NCI-H2029 (cell line): ENCODE measurements around the gene CNN2.

Source experiments
- DNase-seq: peaks from one replicate; lab custom pipeline; 2025; lab: John Stamatoyannopoulos, UW

CNN2 gene

GRCh38 chr19:1026783-1027649 is 608 bp downstream of the CNN2 start:
- DNase-seq = no peak

- no peak for DNase-seq
These were observed 1.2 kb downstream of the CNN2 start for GRCh38 chr19:1027650-1028061.

DNA sequence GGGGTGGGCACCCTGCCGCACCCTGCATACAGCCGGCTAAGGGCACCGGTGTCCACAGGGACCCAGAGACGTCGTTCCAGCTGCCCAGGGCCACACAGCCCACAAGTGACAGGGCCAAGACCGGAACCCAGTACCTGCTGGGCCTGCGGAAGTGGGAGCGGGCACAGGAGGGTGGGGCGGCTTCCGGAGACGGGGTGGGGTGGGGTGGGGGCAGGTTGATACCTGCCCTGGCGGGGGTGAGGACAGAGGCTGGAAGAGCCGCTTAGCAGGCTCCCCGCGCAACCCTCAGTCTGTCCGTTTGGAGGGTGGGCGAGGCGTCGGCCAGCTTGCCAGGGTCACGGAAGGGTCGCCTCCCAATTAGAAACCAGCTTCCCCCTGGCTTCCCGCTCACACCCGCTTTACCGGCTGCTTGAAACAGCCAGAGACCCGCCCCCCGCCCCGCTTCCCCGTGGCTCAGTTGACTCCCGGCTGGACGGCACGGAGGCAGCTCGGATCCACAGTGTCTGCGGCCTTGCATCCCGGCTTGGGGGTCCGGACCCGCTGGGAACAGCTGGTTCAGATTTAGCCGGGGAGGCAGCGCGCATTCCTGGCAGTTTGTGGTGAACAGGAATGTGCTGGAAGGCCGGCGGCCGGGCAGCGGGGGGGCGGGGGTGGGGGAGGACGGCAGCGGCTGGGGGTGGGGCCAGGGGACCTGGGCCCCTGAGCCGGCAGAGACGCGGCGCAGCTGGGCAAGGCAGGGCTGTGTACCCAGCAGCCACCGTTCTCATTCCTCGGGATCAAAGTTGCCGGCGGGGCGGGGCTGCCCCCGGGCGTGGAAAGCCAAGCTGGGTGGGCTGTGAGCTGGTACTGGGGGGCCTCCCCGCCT is 1.9 kb downstream of the CNN2 start:
- peak; percentile 37 for DNase-seq

DNA sequence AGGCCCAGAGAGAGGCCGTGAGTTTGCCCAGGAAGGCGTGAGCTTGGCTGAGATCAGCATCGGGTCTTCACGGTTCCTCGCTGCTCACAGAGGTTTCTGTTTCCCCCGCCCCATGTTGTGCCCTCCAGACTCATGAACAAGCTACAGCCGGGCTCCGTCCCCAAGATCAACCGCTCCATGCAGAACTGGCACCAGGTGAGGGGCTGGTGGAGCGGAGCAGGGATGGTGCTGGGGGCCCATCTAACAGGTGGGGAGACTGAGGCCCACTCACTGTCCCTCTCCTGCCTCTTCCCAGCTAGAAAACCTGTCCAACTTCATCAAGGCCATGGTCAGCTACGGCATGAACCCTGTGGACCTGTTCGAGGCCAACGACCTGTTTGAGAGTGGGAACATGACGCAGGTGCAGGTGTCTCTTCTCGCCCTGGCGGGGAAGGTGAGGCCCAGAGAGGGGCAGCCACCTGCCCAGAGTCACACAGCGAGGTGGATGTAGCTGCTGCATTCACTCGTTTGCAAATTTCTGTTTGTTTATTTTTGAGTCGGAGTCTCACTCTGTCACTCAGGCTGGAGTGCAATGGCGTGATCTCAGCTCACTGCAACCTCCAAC is 6.0 kb downstream of the CNN2 start:
- DNase-seq = no peak

DNA sequence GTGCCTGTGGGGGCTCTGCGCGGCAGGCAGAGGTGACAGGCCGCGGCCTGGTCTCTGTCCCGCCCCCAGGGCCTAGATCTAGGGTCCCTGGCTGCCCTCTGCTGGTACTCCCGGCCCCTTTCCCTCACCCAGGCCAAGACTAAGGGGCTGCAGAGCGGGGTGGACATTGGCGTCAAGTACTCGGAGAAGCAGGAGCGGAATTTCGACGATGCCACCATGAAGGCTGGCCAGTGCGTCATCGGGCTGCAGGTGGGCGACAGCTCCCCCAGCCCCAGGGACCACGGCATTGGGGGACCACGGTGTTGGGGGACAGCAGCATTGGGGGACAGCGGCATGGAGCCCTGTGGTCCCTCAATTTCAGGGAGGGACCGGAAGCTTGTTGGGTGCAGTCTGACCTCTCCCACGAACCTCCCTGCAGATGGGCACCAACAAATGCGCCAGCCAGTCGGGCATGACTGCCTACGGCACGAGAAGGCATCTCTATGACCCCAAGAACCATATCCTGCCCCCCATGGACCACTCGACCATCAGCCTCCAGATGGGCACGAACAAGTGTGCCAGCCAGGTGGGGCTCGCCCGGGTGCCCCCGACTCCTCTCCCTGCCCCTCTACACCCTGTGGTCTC is 9.7 kb downstream of the CNN2 start:
- DNase-seq = no peak

GRCh38 chr19:1037621-1038064 is 11.2 kb downstream of the CNN2 start:
- DNase-seq = no peak

DNA sequence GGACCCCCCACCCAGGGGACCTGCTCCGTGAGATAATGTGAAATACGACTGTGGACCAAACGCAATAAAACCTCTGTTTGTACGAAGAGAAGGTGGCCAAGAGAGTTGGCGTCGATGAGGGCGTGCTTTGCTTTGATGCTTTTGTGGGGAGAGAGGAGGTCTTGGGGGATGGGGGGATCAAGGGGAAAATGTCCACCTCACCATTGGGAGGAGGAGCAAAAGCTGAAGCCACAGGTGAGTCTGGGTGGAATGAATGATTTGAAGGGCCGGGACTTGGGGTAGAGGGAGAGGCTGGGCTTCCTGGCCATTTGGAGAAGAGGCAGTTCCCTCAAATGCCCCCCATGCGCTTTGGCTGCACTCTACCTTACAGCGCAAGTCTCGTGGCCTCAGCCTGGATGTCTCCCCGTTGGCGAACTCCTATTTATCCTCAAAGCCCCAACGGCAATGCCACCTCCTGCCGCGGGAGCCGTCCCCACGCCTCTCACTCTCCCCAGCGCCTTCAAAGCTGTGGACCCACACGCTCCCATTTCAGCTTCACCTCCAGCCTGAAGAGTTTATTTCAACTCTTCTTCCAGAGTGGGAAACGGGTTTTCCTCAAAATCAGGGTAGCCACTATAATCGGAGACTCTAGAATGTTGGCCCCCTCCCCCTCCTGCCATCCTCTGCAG is 12.7 kb downstream of the CNN2 start:
- DNase-seq = no peak

GRCh38 chr19:1039646-1040475 is 13.5 kb downstream of the CNN2 start, which contains the start of gene ABCA7:
TSS of gene ABCA7 (plus strand) at chr19:1040107. CDS start at chr19:1041362, 1,255 bp downstream.
- peak; percentile 97 for DNase-seq

DNA sequence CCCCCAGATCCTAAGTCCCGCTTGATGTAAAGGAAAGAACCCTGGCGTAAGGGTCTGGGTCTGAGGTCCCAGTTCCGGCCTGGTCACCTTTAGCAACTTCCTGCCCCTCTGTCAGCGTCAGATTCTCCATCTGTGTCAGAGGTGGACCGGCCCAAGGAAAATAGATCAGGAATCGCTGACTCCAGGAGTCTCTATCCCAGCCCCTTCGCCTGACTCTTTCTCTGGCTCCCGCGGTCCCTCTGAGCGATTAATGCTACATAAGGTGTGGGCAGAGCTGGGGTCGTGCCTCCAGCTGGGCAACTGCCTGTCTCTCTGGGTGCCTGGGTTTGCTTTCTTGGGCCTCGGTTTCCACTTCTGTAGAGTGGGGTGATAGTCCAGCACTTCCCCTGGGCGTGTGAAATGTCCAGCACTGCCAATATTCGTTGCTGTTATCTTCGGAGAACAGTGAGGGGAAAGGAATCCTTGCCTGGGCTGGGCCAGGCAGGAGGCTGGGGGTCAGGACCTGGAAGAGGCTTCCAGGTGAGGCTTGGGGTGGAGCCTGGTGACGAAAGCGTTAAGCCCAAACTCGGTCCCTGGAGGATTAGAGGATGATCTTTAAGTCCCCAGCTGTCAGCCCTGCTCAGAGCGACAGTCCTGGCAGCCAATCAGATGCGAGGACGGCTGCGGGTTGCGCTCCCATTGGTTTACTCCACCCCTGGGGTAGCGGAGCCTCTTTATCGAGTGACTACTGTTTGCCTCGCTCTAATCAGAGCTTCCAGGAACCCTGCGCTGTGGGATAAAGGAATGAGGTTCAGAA is 14.3 kb downstream of the CNN2 start:
- peak; percentile 92 for DNase-seq

DNA sequence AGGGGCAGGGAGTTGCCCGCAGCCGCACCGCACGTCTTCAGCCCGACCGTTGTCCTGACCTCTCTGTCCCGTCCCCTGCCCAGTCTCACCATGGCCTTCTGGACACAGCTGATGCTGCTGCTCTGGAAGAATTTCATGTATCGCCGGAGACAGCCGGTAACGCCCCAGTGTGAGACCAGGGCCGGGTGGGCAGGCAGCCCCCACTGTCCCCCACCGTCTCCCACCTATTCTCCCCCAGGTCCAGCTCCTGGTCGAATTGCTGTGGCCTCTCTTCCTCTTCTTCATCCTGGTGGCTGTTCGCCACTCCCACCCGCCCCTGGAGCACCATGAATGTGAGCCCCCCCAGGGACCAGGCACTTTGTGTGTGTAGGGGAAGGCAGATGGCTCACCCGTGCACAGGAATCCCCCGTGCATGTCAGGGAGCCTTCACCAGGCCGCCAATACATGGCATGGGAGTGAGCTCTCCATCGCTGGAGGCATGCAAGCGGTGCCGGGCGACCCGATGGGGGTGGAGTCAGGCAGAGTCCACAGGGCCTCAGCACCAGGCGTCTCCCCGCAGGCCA is 14.9 kb downstream of the CNN2 start:
- DNase-seq = no peak

DNA sequence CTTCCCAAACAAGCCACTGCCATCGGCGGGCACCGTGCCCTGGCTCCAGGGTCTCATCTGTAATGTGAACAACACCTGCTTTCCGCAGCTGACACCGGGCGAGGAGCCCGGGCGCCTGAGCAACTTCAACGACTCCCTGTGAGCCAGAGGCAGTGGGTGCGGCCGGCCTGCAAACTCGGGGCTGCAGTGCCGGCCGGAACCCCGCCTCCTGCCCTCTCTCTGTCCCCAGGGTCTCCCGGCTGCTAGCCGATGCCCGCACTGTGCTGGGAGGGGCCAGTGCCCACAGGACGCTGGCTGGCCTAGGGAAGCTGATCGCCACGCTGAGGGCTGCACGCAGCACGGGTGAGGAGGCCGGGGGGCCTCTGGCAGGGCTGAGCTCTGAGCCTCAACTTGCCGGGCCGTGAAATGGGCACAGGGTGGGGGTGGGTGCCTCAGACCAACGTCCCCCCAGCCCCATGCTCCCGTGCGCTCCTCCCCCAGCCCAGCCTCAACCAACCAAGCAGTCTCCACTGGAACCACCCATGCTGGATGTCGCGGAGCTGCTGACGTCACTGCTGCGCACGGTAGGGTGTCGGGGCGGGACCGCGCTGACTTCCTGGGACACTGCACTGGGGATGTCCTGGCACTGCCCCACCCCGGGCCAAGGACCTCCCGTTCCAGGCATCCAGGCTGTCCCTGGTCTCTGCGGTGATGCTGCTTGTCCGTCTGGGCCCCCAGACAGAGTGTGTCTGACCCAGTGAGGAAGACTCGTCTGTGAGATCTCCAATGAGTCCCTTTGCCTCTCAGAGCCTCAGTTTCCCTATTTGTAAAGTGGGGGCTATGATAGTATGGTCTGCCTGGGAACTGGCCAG is 15.7 kb downstream of the CNN2 start:
- DNase-seq = peak; percentile 73

DNA sequence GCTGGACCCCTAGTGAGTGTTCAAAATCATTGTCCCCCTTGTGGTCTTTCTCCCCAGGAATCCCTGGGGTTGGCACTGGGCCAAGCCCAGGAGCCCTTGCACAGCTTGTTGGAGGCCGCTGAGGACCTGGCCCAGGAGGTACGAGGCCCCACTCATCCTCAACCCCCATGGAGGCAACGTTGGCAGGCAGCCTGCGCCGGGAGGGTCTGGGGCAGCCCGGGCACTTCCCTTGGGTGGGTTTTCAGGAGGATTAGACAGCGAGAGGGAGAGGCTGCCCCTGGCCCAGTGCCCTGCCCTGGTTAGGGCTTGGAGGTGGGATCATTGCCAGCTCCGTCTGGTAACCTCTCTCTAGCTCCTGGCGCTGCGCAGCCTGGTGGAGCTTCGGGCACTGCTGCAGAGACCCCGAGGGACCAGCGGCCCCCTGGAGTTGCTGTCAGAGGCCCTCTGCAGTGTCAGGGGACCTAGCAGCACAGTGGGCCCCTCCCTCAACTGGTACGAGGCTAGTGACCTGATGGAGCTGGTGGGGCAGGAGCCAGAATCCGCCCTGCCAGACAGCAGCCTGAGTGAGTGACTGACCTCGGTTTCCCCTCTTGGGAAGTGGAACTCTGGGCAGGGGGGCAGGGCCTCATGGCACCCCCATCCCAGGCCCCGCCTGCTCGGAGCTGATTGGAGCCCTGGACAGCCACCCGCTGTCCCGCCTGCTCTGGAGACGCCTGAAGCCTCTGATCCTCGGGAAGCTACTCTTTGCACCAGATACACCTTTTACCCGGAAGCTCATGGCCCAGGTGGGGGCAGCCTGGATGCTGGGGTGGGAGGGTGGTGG is 16.5 kb downstream of the CNN2 start:
- peak; percentile 69 for DNase-seq

DNA sequence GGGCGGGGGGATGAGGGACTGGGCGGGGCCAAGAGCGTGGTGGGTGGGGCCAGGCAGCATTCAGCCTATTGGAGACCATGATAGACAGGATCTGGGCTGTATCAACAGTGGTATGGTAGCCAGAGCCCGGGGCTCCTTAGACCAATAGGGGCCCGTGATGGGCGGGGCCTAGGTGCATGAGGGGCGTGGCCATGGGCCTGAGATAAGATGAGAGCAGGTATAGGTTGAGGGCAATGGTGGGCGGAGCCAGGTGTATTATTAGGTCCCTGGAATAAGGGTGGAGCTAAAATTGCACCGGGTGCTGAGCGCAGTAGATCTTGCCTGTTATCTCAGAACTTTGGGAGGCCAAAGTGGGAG is 18.8 kb downstream of the CNN2 start:
- DNase-seq = peak; percentile 71

DNA sequence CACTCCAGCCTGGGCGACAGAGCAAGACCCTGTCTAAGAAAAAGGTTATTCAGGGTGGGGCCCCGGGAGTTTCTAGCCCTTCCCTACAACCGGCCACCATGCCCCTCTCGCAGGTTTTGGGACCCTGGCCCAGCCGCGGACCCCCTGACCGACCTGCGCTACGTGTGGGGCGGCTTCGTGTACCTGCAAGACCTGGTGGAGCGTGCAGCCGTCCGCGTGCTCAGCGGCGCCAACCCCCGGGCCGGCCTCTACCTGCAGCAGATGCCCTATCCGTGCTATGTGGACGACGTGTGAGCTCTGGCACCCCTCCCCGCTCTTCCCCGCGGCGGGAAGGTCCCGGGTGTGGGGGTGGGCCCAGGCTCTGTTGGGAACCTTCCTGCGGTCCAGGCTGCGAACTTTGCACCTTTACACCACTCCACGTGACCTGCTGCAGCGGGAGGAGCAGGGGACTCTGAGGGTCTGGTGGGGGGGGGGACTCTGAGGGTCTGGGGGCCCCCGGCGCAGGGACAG is 19.8 kb downstream of the CNN2 start:
- no peak for DNase-seq

GRCh38 chr19:1046836-1047695 is 20.7 kb downstream of the CNN2 start:
- peak; percentile 36 for DNase-seq

DNA sequence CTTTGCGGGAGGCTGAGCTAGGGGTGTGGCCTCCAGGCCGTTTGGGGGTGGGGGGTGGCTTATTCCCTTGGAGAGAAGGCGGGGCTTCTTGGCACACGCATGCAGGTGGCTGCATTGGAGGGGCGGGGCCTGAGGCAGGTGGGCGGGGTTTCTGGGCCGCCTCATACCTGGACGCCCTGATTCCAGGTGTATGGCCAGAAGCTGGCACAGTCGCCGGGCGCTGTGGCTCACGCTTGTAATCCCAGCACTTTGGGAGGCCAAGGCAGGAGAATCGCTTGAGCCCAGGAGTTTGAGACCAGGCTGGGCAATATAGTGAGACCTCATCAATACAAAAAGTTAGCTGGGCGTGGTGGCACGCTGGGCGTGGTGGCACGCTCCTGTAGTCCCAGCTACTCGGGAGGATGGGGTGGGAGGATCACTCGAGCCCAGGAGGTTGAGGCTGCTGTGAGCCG is 21.3 kb downstream of the CNN2 start:
- DNase-seq = peak; percentile 86
